Astrocyte (in vitro differentiated cells and primary cell): ENCODE results near the gene PHKG1. TPM values are rescaled to one million over a fixed set of nuclear protein-coding genes. Genes with fewer than 3 reads are reported as not detected.
"Not testable (repeated sequence)": the region's sequence is repeated elsewhere in the genome, so short reads cannot be mapped to it uniquely, and the experiment has no call there.

Source experiments
- DNase-seq: peaks from one replicate; pipeline ENCODE4 v3.0.0-alpha.2; 2010; ENCODE audit warnings: low read depth
- FAIRE-seq: peaks from 2 replicates; lab custom pipeline; 2011; peaks lifted over from hg19 to GRCh38; lab: Jason Lieb, UNC
- H2AFZ ChIP-seq: 2 replicates; pipeline ENCODE4 v1.6.0; 2012; ENCODE audit warnings: low read depth, low read length, inconsistent platforms
- H3K27ac ChIP-seq: 2 replicates; pipeline ENCODE4 v1.5.1; 2011; ENCODE audit warnings: low read depth, low read length, inconsistent platforms
- H3K27me3 ChIP-seq: 2 replicates; pipeline ENCODE4 v1.6.0; 2011; ENCODE audit warnings: low read length, inconsistent platforms; ENCODE audit not compliant: insufficient read depth
- H3K36me3 ChIP-seq: 2 replicates; pipeline ENCODE4 v1.5.1; 2011; ENCODE audit warnings: low read length, inconsistent platforms; ENCODE audit not compliant: insufficient read depth
- H3K4me1 ChIP-seq: 2 replicates; pipeline ENCODE4 v1.5.1; 2011; ENCODE audit warnings: low read length, inconsistent platforms; ENCODE audit not compliant: insufficient read depth
- H3K4me2 ChIP-seq: 2 replicates; pipeline ENCODE4 v1.6.0; 2012; ENCODE audit warnings: low read length, inconsistent platforms
- H3K4me3 ChIP-seq: 2 replicates; pipeline ENCODE4 v1.5.1; 2011; ENCODE audit warnings: low read depth, mild to moderate bottlenecking, low read length, inconsistent platforms; ENCODE audit not compliant: insufficient read depth
- H3K79me2 ChIP-seq: 2 replicates; pipeline ENCODE4 v1.6.0; 2012; ENCODE audit warnings: mild to moderate bottlenecking, low read length, inconsistent platforms; ENCODE audit not compliant: insufficient read depth
- H3K9ac ChIP-seq: 2 replicates; pipeline ENCODE4 v1.6.0; 2012; ENCODE audit warnings: mild to moderate bottlenecking, low read length, inconsistent platforms
- H3K9me3 ChIP-seq: 2 replicates; pipeline ENCODE4 v1.5.1; 2012; ENCODE audit warnings: low read depth, mild to moderate bottlenecking, low read length, inconsistent platforms; ENCODE audit not compliant: insufficient read depth
- H4K20me1 ChIP-seq: 2 replicates; pipeline ENCODE4 v1.6.0; 2012; ENCODE audit warnings: low read length, inconsistent platforms; ENCODE audit not compliant: insufficient read depth
- H3K27ac Mint-ChIP-seq: one replicate; pipeline ENCODE4 v1.8.0; 2021; ENCODE audit warnings: mild to moderate bottlenecking, mixed read lengths; ENCODE audit not compliant: unreplicated experiment
- H3K27me3 Mint-ChIP-seq: one replicate; pipeline ENCODE4 v1.8.0; 2021; ENCODE audit warnings: low read depth, mixed read lengths; ENCODE audit not compliant: unreplicated experiment
- H3K36me3 Mint-ChIP-seq: one replicate; pipeline ENCODE4 v1.8.0; 2021; ENCODE audit warnings: low read depth, mixed read lengths; ENCODE audit not compliant: unreplicated experiment
- H3K4me1 Mint-ChIP-seq: one replicate; pipeline ENCODE4 v1.8.0; 2021; ENCODE audit warnings: low read depth, mixed read lengths; ENCODE audit not compliant: unreplicated experiment
- H3K4me3 Mint-ChIP-seq: one replicate; pipeline ENCODE4 v1.8.0; 2021; ENCODE audit warnings: mild to moderate bottlenecking, moderate library complexity, mixed read lengths; ENCODE audit not compliant: unreplicated experiment
- H3K9me3 Mint-ChIP-seq: one replicate; pipeline ENCODE4 v1.8.0; 2021; ENCODE audit warnings: mild to moderate bottlenecking, mixed read lengths; ENCODE audit not compliant: unreplicated experiment
- CTCF ChIP-seq: IDR thresholded peaks from 2 replicates; pipeline ENCODE4 v1.5.1; 2011; ENCODE audit warnings: low read depth, mild to moderate bottlenecking, inconsistent platforms, low read length, moderate library complexity; ENCODE audit not compliant: insufficient read depth
- EZH2 ChIP-seq: IDR thresholded peaks from 2 replicates; pipeline ENCODE4 v1.6.1; 2012; ENCODE audit warnings: mild to moderate bottlenecking, low read length, inconsistent platforms; ENCODE audit not compliant: insufficient read depth
- total RNA-seq: library from RNA; stranded (reverse); gene quantifications from 2 replicates; pipeline ENCODE4 v1.2.1, GENCODE V29; 2021

Gene PHKG1
- total RNA-seq, 1 donor from 2014 or later: not detected

- Histone ChIP-seq H3K79me2 (peaks cover 21% of the 10 kb centered on the region), H4K20me1 (peaks cover 23% of the 10 kb centered on the region), H3K4me3 (no peak overlapping the region), H3K27ac (no peak overlapping the region), H3K9ac (no peak overlapping the region), H2AFZ (no peak overlapping the region), H3K36me3 (peaks cover 42% of the 10 kb centered on the region), H3K9me3 (no peaks in the 10 kb centered on the region), H3K4me1 (peaks cover 6% of the 10 kb centered on the region), H3K4me2 (no peak overlapping the region), H3K27me3 (no peaks in the 10 kb centered on the region)
- H3K27me3 Mint-ChIP-seq: no peaks in the 10 kb centered on the region
- no peak for DNase-seq
- no peaks in the 10 kb centered on the region for H3K9me3 Mint-ChIP-seq
- H3K4me1 Mint-ChIP-seq: no peaks in the 10 kb centered on the region
- FAIRE-seq: no peak
- no peaks in the 10 kb centered on the region for H3K36me3 Mint-ChIP-seq
- TF ChIP-seq CTCF: no peak
- no peak for TF ChIP-seq EZH2
- H3K27ac Mint-ChIP-seq: no peak overlapping the region
- no peak overlapping the region for H3K4me3 Mint-ChIP-seq
These were observed 6.9 kb upstream of the PHKG1 start for GRCh38 chr7:56099653-56100052.

- H3K4me1 Mint-ChIP-seq, H3K4me3 Mint-ChIP-seq, H3K9me3 ChIP-seq, H3K79me2 ChIP-seq, H3K4me1 ChIP-seq, H3K4me3 ChIP-seq, H3K27ac ChIP-seq, DNase-seq, H3K27ac Mint-ChIP-seq, H3K9me3 Mint-ChIP-seq, H3K4me2 ChIP-seq, FAIRE-seq, H3K9ac ChIP-seq, H2AFZ ChIP-seq, H3K36me3 Mint-ChIP-seq, H3K27me3 ChIP-seq, H3K27me3 Mint-ChIP-seq: not testable (repeated sequence)
- Histone ChIP-seq H3K36me3 (peaks cover 35% of the 10 kb centered on the region), H4K20me1 (peaks cover 10% of the 10 kb centered on the region)
These were observed 5.6 kb upstream of the PHKG1 start for GRCh38 chr7:56098187-56099008.

- peak; percentile 73 for DNase-seq
These were observed 4.9 kb upstream of the PHKG1 start for GRCh38 chr7:56097700-56098099.

GRCh38 chr7:56092388-56092787 is 364 bp downstream of the PHKG1 start:
- H3K4me1 Mint-ChIP-seq, H3K4me1 ChIP-seq, DNase-seq, H3K27ac ChIP-seq, H3K27me3 ChIP-seq, H3K27ac Mint-ChIP-seq, H4K20me1 ChIP-seq, H3K27me3 Mint-ChIP-seq, H3K9ac ChIP-seq, H3K4me3 Mint-ChIP-seq, H2AFZ ChIP-seq, H3K9me3 Mint-ChIP-seq, H3K4me3 ChIP-seq, H3K36me3 Mint-ChIP-seq, H3K9me3 ChIP-seq, H3K79me2 ChIP-seq, FAIRE-seq, H3K36me3 ChIP-seq: not testable (repeated sequence)
- H3K4me2 ChIP-seq: peak overlapping the region; percentile 62

More at GRCh38 chr7:56097700-56098099, 4.9 kb upstream of the PHKG1 start:
- Histone ChIP-seq H4K20me1 (peaks cover 4% of the 10 kb centered on the region), H3K36me3 (peaks cover 30% of the 10 kb centered on the region), H3K79me2 (peaks cover 3% of the 10 kb centered on the region), H3K9me3 (no peaks in the 10 kb centered on the region), H3K4me2 (peak overlapping the region; percentile 2), H3K27ac (no peak overlapping the region), H3K27me3 (no peaks in the 10 kb centered on the region), H3K4me1 (peaks cover 11% of the 10 kb centered on the region), H3K4me3 (no peak overlapping the region), H3K9ac (no peak overlapping the region), H2AFZ (no peak overlapping the region)
- Mint-ChIP-seq H3K9me3 (no peaks in the 10 kb centered on the region), H3K36me3 (no peaks in the 10 kb centered on the region), H3K27me3 (no peaks in the 10 kb centered on the region), H3K4me3 (no peak overlapping the region), H3K27ac (no peak overlapping the region), H3K4me1 (no peaks in the 10 kb centered on the region)
- no peak for TF ChIP-seq CTCF
- FAIRE-seq: no peak
